OCI-LY3 (cell line): ENCODE measurements around the gene TRAF3.

ENCODE experiments used
- CTCF ChIP-seq: fragments of 200-600, 300-600 bp; sonication (generic); IDR thresholded peaks from 2 replicates; pipeline ENCODE4 v1.5.1; 2014; ENCODE audit warnings: antibody characterized with exemption, low read length, low read depth
- EZH2phosphoT487 ChIP-seq: fragments of 200-600 bp; shearing (Covaris generic); IDR thresholded peaks from 2 replicates; pipeline ENCODE4 v1.6.1; 2018; ENCODE audit warnings: antibody characterized with exemption, mixed run types, low read depth

DNA sequence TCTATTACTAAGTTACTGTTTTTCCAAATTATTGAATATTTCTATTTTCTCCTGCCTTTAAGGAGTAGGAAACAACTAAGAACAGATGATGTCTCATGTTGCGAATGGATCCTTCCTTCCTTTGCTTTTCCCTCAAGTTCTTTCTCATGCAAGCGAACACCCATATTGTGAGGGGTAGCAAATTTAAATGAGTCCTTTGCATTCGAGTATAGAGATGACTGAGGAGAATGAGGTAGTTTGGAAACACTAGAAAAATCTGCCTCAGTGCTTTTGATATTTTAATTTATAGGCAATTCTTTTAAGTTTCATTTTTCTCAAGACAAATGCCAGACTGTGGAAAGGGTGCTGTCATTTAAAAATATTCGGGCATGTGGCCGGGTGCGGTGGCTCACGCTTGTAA is 56.1 kb downstream of the TRAF3 start:
- TF ChIP-seq CTCF (no peak), EZH2phosphoT487 (no peak)
